ENCODE measurements around the gene PLEKHA7.

DNA sequence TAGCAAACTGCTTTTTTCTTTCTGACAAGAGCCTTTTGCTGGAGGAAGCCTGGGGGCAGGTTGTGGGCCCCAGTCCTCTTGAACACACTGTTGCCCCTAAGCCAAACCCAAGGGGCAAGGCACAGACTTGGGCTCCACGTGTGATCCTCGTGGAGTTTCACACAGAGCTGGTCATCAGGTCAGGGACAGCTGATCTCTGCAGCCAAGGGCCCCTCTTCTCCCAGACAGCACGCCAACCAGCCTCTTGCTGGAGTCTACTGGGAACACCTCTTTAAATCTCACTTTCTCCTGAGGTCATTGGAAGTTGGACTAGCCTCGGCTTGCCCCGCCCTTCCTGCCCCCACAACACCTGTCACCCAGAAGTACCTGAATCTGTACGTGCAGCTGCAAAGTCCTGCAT is 235.9 kb downstream of the PLEKHA7 start:
- TF ChIP-seq, protein P1, sequence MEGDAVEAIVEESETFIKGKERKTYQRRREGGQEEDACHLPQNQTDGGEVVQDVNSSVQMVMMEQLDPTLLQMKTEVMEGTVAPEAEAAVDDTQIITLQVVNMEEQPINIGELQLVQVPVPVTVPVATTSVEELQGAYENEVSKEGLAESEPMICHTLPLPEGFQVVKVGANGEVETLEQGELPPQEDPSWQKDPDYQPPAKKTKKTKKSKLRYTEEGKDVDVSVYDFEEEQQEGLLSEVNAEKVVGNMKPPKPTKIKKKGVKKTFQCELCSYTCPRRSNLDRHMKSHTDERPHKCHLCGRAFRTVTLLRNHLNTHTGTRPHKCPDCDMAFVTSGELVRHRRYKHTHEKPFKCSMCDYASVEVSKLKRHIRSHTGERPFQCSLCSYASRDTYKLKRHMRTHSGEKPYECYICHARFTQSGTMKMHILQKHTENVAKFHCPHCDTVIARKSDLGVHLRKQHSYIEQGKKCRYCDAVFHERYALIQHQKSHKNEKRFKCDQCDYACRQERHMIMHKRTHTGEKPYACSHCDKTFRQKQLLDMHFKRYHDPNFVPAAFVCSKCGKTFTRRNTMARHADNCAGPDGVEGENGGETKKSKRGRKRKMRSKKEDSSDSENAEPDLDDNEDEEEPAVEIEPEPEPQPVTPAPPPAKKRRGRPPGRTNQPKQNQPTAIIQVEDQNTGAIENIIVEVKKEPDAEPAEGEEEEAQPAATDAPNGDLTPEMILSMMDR (IDR thresholded peaks at IDR 0.05 in 2 of 3, conservative IDR thresholded peaks at IDR 0.05 in 1 of 3; ENCODE audit: borderline replicate concordance in 1 of 3, insufficient read depth in 1 of 3, low read depth in 2 of 3, low read length in 2 of 3), result no peak
- no peak for TF ChIP-seq POLR2A (IDR thresholded peaks at IDR 0.05; ENCODE audit: borderline replicate concordance, extremely low read depth, insufficient read depth, insufficient read length)
- no peak for TF ChIP-seq YY1 (IDR thresholded peaks at IDR 0.05; ENCODE audit: extremely low read depth, insufficient replicate concordance, low read depth, low read length)
- TF ChIP-seq EZH2phosphoT487 (IDR thresholded peaks at IDR 0.05; ENCODE audit: borderline replicate concordance), result no peak
